ENCODE results near the gene TOX3. TPM values are rescaled to one million over a fixed set of nuclear protein-coding genes. Genes with fewer than 3 reads are reported as not detected.

TOX3 gene
- total RNA-seq, 1 donor from 2014 or later = not detected

GRCh38 chr16:52568495-52568894 is 21.6 kb upstream of the TOX3 start:
- DNase-seq (ENCODE audit: low spot score) = no peak
- intact Hi-C loops (cut with DNase I) = no loop called here

- intact Hi-C loops (cut with DNase I) = no loop called here
- DNase-seq (ENCODE audit: low spot score) = no peak
These were observed 20.2 kb upstream of the TOX3 start for GRCh38 chr16:52567193-52567592.

- intact Hi-C loops (cut with DNase I) = no loop called here
- no peak for DNase-seq (ENCODE audit: low spot score)
These were observed 17.0 kb upstream of the TOX3 start for GRCh38 chr16:52563767-52564611.

GRCh38 chr16:52562770-52563169 is 15.8 kb upstream of the TOX3 start:
- intact Hi-C loops (cut with DNase I) = no loop called here
- no peak for DNase-seq (ENCODE audit: low spot score)

GRCh38 chr16:52561910-52562741 is 15.2 kb upstream of the TOX3 start:
- DNase-seq (ENCODE audit: low spot score) = no peak
- intact Hi-C loops (cut with DNase I) = no loop called here

GRCh38 chr16:52558448-52558847 is 11.5 kb upstream of the TOX3 start:
- no peak for DNase-seq (ENCODE audit: low spot score)

GRCh38 chr16:52557236-52557635 is 10.3 kb upstream of the TOX3 start:
- DNase-seq (ENCODE audit: low spot score) = no peak
- intact Hi-C loops (cut with DNase I) = no loop called here

More at GRCh38 chr16:52558448-52558847, 11.5 kb upstream of the TOX3 start:
- intact Hi-C loops (cut with DNase I) = no loop called here

GRCh38 chr16:52556083-52556482 is 9.1 kb upstream of the TOX3 start:
- intact Hi-C loops (cut with DNase I) = no loop called here
- DNase-seq (ENCODE audit: low spot score) = no peak

GRCh38 chr16:52555572-52555971 is 8.6 kb upstream of the TOX3 start:
- intact Hi-C loops (cut with DNase I) = no loop called here
- no peak for DNase-seq (ENCODE audit: low spot score)

- intact Hi-C loops (cut with DNase I) = no loop called here
- no peak for DNase-seq (ENCODE audit: low spot score)
These were observed 7.4 kb upstream of the TOX3 start for GRCh38 chr16:52554334-52554733.

GRCh38 chr16:52553322-52553721 is 6.4 kb upstream of the TOX3 start:
- intact Hi-C loops (cut with DNase I) = no loop called here
- no peak for DNase-seq (ENCODE audit: low spot score)

- intact Hi-C loops (cut with DNase I) = no loop called here
- DNase-seq (ENCODE audit: low spot score) = no peak
These were observed 5.7 kb upstream of the TOX3 start for GRCh38 chr16:52552643-52553042.

GRCh38 chr16:52549011-52549692 is 2.2 kb upstream of the TOX3 start:
- DNase-seq (ENCODE audit: low spot score) = no peak
- intact Hi-C loops (cut with DNase I) = no loop called here

GRCh38 chr16:52548261-52549010 is 1.5 kb upstream of the TOX3 start:
- DNase-seq (ENCODE audit: low spot score) = no peak
- intact Hi-C loops (cut with DNase I) = no loop called here

GRCh38 chr16:52547834-52548215 is 882 bp upstream of the TOX3 start:
- intact Hi-C loops (cut with DNase I) = no loop called here

GRCh38 chr16:52546291-52547003 is 496 bp downstream of the TOX3 start:
- intact Hi-C loops (cut with DNase I) = no loop called here
- no peak for DNase-seq (ENCODE audit: low spot score)

More at GRCh38 chr16:52547834-52548215, 882 bp upstream of the TOX3 start:
- no peak for DNase-seq (ENCODE audit: low spot score)

- intact Hi-C loops (cut with DNase I) = no loop called here
These were observed 1.1 kb downstream of the TOX3 start for GRCh38 chr16:52545898-52546266.

GRCh38 chr16:52545222-52545897 is 1.6 kb downstream of the TOX3 start:
- intact Hi-C loops (cut with DNase I) = no loop called here
- no peak for DNase-seq (ENCODE audit: low spot score)

More at GRCh38 chr16:52545898-52546266, 1.1 kb downstream of the TOX3 start:
- DNase-seq (ENCODE audit: low spot score) = no peak

All from cardiac septum (tissue), 1 donor.